T-helper 2 cell treated with Interferon-gamma antibody and Interleukin-4, amounts not matched to agents 5 μg/mL and 100 μg/mL, for 36 hours (primary cell): ENCODE results near the gene OTUB2.

Experiments used
- DNase-seq: peaks from one replicate; pipeline ENCODE4 v3.0.0; 2021; ENCODE audit warnings: low spot score
- H3K27ac Mint-ChIP-seq: one replicate; pipeline ENCODE4 v1.8.0; 2021; ENCODE audit warnings: mild to moderate bottlenecking, mixed read lengths
- H3K27me3 Mint-ChIP-seq: one replicate; pipeline ENCODE4 v1.8.0; 2021; ENCODE audit warnings: low read depth, mixed read lengths
- H3K36me3 Mint-ChIP-seq: one replicate; pipeline ENCODE4 v1.8.0; 2021; ENCODE audit warnings: low read depth, mixed read lengths
- H3K4me1 Mint-ChIP-seq: one replicate; pipeline ENCODE4 v1.8.0; 2021; ENCODE audit warnings: low read depth, mixed read lengths
- H3K4me3 Mint-ChIP-seq: one replicate; pipeline ENCODE4 v1.8.0; 2022; ENCODE audit warnings: mild to moderate bottlenecking, moderate library complexity, mixed read lengths
- H3K9me3 Mint-ChIP-seq: one replicate; pipeline ENCODE4 v1.8.0; 2021; ENCODE audit warnings: mixed read lengths

OTUB2 gene

DNA sequence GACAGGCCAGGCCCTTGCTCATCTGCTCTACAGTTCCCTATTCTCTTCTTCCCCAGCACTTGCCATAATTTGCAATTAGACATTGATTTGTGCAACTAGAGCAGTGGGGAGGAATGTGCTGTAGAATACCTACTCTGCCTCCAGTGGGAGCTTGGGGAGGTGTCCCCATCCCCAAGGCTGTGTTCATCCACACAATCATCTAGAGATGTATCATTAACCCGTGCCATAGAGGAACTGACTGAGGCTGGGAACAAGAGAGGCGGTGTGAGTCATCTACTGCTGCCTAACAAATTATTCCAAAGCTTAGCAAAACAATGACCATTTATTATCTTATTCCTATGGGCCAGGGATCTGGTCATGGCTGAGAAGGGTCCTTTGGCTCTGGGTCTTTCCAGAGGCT, 5.1 kb upstream of the OTUB2 start:
- H3K4me3 Mint-ChIP-seq: no peak overlapping the region
- DNase-seq: no peak
- H3K27me3 Mint-ChIP-seq: peaks cover 10% of the 10 kb centered on the region
- H3K4me1 Mint-ChIP-seq: peaks cover 36% of the 10 kb centered on the region
- peak overlapping the region; percentile 79 for H3K27ac Mint-ChIP-seq
- H3K36me3 Mint-ChIP-seq: no peaks in the 10 kb centered on the region
- H3K9me3 Mint-ChIP-seq: no peaks in the 10 kb centered on the region

DNA sequence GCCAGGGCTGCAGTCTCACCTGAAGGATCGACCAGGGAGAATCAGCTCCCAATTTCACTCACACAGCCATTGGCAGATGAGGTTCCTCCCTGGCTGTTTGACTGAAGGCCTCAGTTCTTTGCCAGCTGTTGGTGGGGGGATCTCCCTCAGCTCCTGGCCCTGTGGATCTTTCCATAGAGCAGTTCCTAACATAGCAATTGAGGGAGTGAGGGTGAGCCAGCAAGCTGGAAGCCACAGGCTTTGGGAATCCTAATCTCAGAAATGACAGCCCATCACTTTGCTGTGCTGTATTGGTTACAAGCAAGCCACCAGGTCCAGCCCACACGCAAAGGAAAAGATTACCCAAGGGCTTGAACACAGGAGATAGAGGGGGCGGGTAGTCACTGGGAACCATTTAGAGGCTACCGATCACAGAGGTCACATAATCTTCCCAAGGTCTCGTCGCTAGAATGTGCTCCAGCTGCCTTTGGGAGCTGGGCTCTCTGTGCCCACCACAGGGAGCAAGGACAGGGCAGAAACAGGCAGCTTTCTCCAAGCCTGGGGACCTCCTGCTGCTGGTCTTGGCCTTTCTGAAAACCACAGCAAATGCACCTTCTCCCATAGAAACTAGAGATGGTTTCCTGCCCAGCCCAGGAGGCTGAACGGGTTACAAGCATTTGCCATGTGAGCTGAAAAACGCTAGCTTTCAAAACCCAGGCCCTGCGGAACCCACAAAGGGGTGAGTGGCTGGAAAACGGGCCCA, 4.6 kb upstream of the OTUB2 start:
- H3K4me3 Mint-ChIP-seq: peak overlapping the region; percentile 46
- H3K9me3 Mint-ChIP-seq: no peaks in the 10 kb centered on the region
- H3K36me3 Mint-ChIP-seq: no peaks in the 10 kb centered on the region
- peak; percentile 67 for DNase-seq
- H3K27me3 Mint-ChIP-seq: peaks cover 10% of the 10 kb centered on the region
- peak overlapping the region; percentile 79 for H3K27ac Mint-ChIP-seq
- H3K4me1 Mint-ChIP-seq: peaks cover 37% of the 10 kb centered on the region

DNA sequence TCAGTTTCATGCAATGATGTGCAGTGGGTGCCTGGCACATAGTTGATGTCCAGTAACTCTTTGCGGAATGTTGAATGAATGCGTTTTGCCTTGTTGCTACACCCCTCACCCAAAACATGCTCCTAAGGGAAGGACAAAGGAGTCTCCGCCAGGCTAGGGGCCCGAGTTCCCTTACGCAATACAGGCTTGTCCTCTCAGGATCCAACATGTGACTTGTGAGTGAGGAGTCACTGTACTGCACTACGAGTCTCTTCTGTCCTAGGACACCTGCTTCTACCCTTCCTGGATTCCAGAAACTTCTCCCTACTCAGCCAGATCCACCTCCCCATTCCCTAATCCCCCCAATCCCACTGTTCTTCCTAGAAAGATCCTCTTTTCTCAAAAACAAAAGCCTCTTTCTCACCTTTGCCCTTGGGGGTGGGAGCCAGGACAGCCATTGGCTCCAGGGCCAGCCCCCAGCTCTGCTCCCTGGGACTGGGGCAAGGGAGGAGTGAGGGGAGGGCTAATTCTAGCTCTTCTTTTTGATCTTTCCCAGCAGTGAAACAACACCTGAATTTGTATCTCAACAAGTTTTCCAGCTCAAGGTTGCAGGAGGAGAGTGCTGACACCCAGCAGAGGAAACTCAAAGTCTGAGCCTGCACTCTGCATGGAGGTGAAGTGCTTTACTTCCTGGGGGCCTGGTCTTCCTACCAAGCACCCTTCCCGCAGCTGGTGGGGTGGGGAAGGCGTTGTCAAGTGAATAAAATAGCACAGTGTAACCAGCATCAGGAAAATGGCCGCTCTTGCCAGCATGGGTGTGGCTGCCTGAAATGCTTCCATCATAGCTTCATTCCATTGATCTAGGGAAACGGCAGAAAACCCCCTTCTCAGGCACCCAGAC, 3.4 kb upstream of the OTUB2 start:
- peak overlapping the region; percentile 46 for H3K4me3 Mint-ChIP-seq
- H3K27ac Mint-ChIP-seq: peak overlapping the region; percentile 79
- no peak for DNase-seq
- H3K36me3 Mint-ChIP-seq: no peaks in the 10 kb centered on the region
- H3K4me1 Mint-ChIP-seq: peaks cover 38% of the 10 kb centered on the region
- H3K9me3 Mint-ChIP-seq: no peaks in the 10 kb centered on the region
- H3K27me3 Mint-ChIP-seq: peaks cover 7% of the 10 kb centered on the region

DNA sequence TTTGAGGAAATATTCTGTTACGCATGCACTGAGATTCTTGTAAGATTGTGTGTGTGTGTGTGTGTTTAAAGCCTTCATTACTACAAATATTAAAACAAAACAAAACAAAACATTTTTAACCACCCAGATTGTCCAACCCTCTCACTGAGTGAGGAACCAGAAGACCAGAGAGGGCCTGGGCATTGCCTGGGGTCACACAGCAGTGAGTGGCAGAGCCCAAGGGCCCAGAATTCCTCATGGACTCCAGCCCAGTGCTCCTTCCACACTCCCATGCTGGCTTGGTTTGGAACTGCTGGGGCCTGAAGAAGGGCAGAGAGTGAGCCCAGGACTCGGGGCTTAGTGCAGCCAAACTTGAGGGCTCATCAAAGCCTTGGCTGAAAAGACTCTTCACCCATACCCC, 1.6 kb upstream of the OTUB2 start:
- DNase-seq: no peak
- Mint-ChIP-seq H3K9me3 (no peaks in the 10 kb centered on the region), H3K4me1 (peaks cover 48% of the 10 kb centered on the region), H3K27me3 (peaks cover 3% of the 10 kb centered on the region), H3K27ac (no peak overlapping the region), H3K4me3 (no peak overlapping the region), H3K36me3 (peaks cover 2% of the 10 kb centered on the region)

DNA sequence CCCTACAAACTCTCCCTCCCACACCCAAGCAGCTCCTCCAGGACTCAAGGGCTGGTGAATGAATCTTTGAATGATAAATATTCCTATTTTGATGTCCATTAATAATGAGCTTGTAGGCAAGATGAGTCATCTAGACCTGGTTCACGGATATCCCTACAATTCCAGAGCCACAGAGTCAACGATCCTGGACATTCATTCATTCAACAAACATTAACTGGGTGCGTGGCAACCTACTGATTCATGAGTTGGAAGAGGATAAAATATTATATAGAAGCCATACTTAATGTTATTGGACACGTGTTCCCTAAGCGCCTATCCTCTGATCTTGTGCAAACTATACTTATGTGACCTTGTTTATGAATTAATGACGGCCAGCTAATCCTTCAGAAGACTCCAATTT, 420 bp upstream of the OTUB2 start:
- Mint-ChIP-seq H3K9me3 (no peaks in the 10 kb centered on the region), H3K36me3 (peaks cover 2% of the 10 kb centered on the region), H3K27me3 (no peaks in the 10 kb centered on the region), H3K4me3 (peak overlapping the region; percentile 50), H3K4me1 (peaks cover 45% of the 10 kb centered on the region), H3K27ac (peak overlapping the region; percentile 47)
- no peak for DNase-seq

DNA sequence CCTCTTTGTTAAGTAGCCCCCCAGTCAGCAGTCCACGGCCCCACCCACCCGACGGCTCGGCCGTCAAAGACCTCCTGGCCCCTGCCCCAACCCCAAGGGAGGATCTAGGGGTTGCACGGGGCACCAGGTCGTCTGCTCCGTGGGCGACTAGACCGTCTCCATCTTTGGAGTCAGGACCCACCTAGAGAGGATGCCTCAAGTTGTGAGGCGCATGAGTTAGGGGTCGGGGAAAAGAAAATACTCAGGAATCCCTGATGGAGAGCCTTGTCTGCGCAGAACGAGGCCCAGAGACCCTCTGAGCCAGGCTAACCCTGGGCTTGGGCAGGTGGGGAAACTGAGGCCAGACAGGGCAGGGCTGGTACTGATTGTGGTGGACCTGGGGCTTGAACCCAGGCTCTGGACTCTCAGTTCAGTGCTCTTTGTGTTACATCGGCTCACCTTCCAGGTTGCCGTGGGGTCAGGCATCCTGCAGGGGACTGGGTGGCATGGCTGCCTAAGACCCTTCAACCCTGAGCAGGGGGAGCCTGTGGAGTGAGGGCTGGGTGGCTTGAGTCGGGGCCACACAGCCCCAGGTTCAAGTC, 839 bp downstream of the OTUB2 start:
- peak overlapping the region; percentile 62 for H3K4me3 Mint-ChIP-seq
- peaks cover 33% of the 10 kb centered on the region for H3K4me1 Mint-ChIP-seq
- H3K36me3 Mint-ChIP-seq: peaks cover 2% of the 10 kb centered on the region
- peak overlapping the region; percentile 7 for H3K27ac Mint-ChIP-seq
- H3K27me3 Mint-ChIP-seq: no peaks in the 10 kb centered on the region
- H3K9me3 Mint-ChIP-seq: no peaks in the 10 kb centered on the region
- no peak for DNase-seq

DNA sequence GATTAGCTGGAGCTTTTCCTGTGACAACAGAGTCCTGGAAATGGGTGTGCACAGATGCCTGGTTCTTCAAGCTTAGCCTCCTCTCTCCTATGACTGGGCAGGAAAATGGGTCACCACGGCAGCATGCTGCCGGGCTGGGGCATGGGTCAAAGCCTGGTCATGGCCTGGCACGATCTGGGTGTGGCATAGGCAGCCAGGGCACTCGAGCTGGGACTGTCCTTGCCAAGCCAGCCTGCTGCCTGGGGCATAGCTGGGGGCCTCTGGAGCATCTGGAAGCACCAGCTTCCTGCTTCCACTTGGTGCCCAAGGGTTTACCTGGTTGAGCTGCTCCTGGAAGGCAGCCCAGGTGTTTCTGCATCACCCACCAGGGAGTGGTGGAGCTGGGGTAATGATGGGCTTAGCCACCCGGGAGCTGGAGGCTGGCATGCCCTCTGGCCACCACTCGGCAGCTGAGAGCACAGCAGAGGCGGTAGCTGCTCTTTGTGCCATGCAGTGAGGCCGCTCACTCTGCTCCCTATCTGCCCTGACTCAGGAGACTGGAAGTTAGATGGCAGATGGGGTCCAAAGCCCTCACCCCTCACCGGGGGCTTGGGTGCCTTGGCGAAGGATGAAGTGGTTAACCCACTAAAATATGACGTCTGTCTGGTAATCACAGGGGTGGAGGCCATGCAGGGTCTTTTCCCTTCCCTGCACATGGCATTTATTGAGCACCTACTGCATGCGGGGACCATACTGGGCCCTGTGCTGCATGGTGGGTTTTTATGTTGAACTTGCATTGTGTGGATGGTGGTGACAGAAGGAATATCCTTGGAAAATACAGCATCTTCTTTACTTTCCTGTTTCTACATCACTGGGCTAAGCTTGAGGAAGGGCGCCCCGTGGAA, 1.7 kb downstream of the OTUB2 start:
- peak overlapping the region; percentile 62 for H3K4me3 Mint-ChIP-seq
- peaks cover 24% of the 10 kb centered on the region for H3K4me1 Mint-ChIP-seq

DNA sequence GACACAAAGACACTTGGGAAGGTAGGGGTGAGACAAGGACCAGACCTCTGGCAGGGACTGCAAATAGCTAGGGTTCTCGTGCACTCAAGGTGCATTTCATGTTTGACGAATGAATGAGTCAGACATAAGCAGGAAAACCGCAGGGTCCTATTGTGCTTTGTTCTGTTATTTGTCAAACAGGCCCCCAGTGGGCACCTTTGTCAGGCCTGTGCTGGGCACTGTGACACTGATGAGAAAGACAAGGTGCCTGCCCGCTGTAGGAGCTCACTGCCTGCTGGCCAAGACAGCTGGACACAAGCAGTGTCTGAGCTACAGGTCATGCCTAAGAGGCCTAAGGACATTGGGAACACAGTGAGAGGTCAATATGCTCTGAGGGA, 2.3 kb downstream of the OTUB2 start:
- peaks cover 18% of the 10 kb centered on the region for H3K4me1 Mint-ChIP-seq
- H3K36me3 Mint-ChIP-seq: peaks cover 2% of the 10 kb centered on the region

More for the DNA sequence above, 1.7 kb downstream of the OTUB2 start:
- no peaks in the 10 kb centered on the region for H3K27me3 Mint-ChIP-seq
- DNase-seq: no peak
- H3K36me3 Mint-ChIP-seq: peaks cover 2% of the 10 kb centered on the region
- H3K9me3 Mint-ChIP-seq: no peaks in the 10 kb centered on the region
- peak overlapping the region; percentile 73 for H3K27ac Mint-ChIP-seq

DNA sequence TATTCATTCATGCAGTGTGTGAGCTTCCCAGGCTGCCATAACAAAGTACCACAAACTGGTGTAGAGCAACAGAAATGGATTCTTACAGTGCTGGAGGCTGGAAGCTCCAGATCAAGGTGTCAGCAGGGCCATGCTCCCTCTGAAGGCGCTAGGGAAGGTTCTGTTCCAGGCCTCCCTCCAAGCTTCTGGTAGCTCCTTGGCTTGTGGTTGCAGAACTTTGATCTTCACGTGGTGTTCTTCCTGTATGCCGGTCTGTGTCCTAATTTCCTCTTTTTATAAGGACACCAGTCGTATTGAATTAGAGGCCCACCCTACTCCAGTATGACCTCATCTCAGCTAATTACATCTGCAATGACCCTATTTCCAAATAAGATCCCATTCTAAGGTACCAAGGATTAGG, 3.1 kb downstream of the OTUB2 start:
- peaks cover 2% of the 10 kb centered on the region for H3K36me3 Mint-ChIP-seq
- H3K4me3 Mint-ChIP-seq: no peak overlapping the region
- H3K4me1 Mint-ChIP-seq: peaks cover 18% of the 10 kb centered on the region
- no peak for DNase-seq
- H3K27ac Mint-ChIP-seq: no peak overlapping the region
- H3K9me3 Mint-ChIP-seq: no peaks in the 10 kb centered on the region
- H3K27me3 Mint-ChIP-seq: no peaks in the 10 kb centered on the region

More for the DNA sequence above, 2.3 kb downstream of the OTUB2 start:
- Mint-ChIP-seq H3K4me3 (peak overlapping the region; percentile 61), H3K27ac (peak overlapping the region; percentile 73), H3K27me3 (no peaks in the 10 kb centered on the region), H3K9me3 (no peaks in the 10 kb centered on the region)
- DNase-seq: peak; percentile 43

DNA sequence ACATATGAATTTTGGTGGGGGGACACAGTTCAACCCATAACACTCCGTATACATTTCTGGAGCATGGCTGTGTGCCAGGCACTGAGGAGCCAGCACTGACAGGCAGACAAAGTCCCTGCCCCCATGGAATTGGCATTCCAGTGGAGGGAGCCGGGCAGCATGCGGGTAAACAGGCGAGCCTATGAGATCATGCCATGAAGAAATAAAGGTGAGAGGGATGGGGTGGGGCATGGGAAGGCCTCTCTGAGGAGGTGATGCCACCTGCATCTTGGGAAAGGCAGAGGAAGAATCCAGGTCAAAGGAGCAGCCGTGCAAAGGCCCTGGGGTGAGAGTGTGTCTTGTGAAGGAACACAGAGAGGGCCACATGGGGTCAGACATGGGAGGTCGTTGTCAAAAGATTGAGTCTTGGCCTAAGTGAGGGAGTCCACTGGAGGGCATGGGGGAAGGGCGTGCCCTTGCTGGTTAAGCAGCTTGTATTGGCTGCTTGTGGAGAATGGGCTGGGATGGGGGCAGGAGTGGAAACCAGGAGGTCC, 3.6 kb downstream of the OTUB2 start:
- peaks cover 18% of the 10 kb centered on the region for H3K4me1 Mint-ChIP-seq
- no peak overlapping the region for H3K4me3 Mint-ChIP-seq
- H3K27ac Mint-ChIP-seq: peak overlapping the region; percentile 32
- H3K36me3 Mint-ChIP-seq: peaks cover 2% of the 10 kb centered on the region
- no peaks in the 10 kb centered on the region for H3K9me3 Mint-ChIP-seq
- DNase-seq: no peak
- H3K27me3 Mint-ChIP-seq: no peaks in the 10 kb centered on the region

DNA sequence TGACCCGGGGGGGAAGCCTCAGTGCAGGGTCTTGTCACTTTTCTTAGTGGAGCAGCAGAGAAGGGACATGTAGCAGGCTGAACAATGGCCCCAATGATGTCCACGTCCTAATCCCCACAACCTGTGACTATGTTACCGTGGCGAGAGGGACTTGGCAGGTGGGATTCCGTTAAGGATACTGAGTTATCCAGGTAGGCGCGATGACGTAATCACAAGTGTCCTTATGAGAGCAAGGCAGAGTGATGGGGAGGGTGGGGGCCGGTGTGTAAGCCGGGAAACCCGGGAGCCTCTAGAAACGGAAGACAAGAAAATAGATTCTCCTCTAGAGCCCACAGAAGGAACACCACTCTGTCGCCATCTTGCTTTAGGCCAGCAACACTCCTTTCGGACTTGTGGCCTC, 4.4 kb downstream of the OTUB2 start:
- no peak for DNase-seq
- Mint-ChIP-seq H3K9me3 (no peaks in the 10 kb centered on the region), H3K27ac (no peak overlapping the region), H3K4me3 (no peak overlapping the region), H3K4me1 (peaks cover 18% of the 10 kb centered on the region), H3K36me3 (peaks cover 2% of the 10 kb centered on the region), H3K27me3 (no peaks in the 10 kb centered on the region)

DNA sequence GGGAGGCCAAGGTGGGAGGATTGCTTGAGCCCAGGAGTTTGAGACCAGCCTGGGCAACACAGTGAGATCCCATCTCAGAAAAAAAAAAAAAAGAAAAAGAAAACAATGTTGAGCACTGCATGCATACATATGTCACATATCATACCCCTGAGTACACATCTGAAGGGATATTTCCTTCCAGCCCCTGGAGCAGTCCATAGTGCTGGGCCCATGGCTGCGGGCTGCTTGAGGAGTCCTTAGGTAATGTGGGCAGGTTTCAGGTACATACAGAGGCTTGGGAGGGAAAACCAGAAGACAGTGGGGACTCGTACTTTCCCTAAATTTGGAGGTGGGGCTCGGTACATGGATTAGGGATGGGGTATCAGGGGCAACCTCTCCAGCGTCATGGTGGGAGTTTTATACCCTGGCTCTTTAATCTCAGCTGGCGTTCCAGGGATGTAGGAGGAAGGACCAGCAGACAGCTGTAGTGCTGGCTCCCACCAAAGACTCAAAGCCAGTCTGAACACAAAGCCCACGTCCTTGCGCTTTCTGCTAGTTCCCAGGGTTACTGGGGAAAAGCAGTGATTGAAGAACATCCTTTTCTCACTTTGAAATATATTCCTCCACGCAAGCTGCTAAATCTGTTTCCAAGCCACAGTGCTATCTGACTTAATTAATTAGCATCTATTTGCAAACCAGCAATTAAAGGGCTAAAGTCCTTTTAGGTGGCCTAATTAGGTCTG, 5.2 kb downstream of the OTUB2 start:
- DNase-seq: no peak
- H3K4me1 Mint-ChIP-seq: peaks cover 15% of the 10 kb centered on the region

DNA sequence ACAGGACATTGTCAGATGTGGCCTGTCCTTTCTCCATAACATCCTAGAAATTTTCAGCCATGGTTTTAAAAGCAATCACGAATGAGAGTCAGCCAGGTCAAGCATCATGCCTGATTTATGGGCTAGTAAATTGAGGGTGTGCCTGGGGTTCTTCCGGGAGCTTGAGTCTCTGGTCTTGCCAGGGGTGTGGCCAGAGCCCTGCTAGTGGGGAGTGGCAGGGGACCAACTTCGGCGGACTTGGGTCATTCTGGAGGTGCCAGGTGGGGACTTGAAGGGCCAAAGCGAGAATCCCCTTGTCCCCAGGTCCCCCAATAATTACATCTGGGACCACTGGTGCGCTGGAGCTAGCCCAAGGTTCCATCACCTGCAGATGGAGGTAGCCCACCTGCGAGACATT, 5.7 kb downstream of the OTUB2 start:
- Mint-ChIP-seq H3K27me3 (no peaks in the 10 kb centered on the region), H3K27ac (no peak overlapping the region), H3K9me3 (no peaks in the 10 kb centered on the region), H3K36me3 (peaks cover 2% of the 10 kb centered on the region), H3K4me3 (no peak overlapping the region), H3K4me1 (peaks cover 18% of the 10 kb centered on the region)
- no peak for DNase-seq

More for the DNA sequence above, 5.2 kb downstream of the OTUB2 start:
- H3K9me3 Mint-ChIP-seq: no peaks in the 10 kb centered on the region
- no peak overlapping the region for H3K4me3 Mint-ChIP-seq
- no peaks in the 10 kb centered on the region for H3K27me3 Mint-ChIP-seq
- no peak overlapping the region for H3K27ac Mint-ChIP-seq
- H3K36me3 Mint-ChIP-seq: peaks cover 2% of the 10 kb centered on the region
